GM19099 (cell line): ENCODE measurements around the gene USP3.

ENCODE experiments used
- POLR2A ChIP-seq: IDR thresholded peaks from 3 replicates; pipeline ENCODE4 v1.6.1; 2011; ENCODE audit warnings: low read depth; ENCODE audit not compliant: insufficient read length; ENCODE audit errors: extremely low read depth

The USP3 gene

GRCh38 chr15:63487076-63487757, 17.2 kb upstream of the USP3 start:
- no peak for TF ChIP-seq POLR2A

- TF ChIP-seq POLR2A, result no peak
Observed at GRCh38 chr15:63488398-63488960, 15.9 kb upstream of the USP3 start.

GRCh38 chr15:63489352-63489751, 15.0 kb upstream of the USP3 start:
- TF ChIP-seq POLR2A, result no peak

- no peak for TF ChIP-seq POLR2A
Observed at GRCh38 chr15:63490345-63491034, 13.9 kb upstream of the USP3 start.

- TF ChIP-seq POLR2A, result no peak
Observed at GRCh38 chr15:63491116-63491827, 13.1 kb upstream of the USP3 start.

- no peak for TF ChIP-seq POLR2A
Observed at GRCh38 chr15:63491979-63492378, 12.4 kb upstream of the USP3 start.

- no peak for TF ChIP-seq POLR2A
Observed at GRCh38 chr15:63492541-63493077, 11.8 kb upstream of the USP3 start.

- no peak for TF ChIP-seq POLR2A
Observed at GRCh38 chr15:63493436-63493835, 11.0 kb upstream of the USP3 start.

- no peak for TF ChIP-seq POLR2A
Observed at GRCh38 chr15:63494408-63494807, 10.0 kb upstream of the USP3 start.

- TF ChIP-seq POLR2A, result no peak
Observed at GRCh38 chr15:63495343-63495742, 9.1 kb upstream of the USP3 start.

GRCh38 chr15:63495780-63496488, 8.5 kb upstream of the USP3 start:
- no peak for TF ChIP-seq POLR2A

GRCh38 chr15:63497642-63498467, 6.5 kb upstream of the USP3 start:
- no peak for TF ChIP-seq POLR2A

GRCh38 chr15:63499175-63499549, 5.2 kb upstream of the USP3 start:
- TF ChIP-seq POLR2A, result no peak

- TF ChIP-seq POLR2A, result no peak
Observed at GRCh38 chr15:63499611-63500010, 4.8 kb upstream of the USP3 start.
